Heart right ventricle (tissue), 16 donors: ENCODE results near the gene CAPNS2. TPM values are rescaled to one million over a fixed set of nuclear protein-coding genes. Genes with fewer than 3 reads are reported as not detected.

Experiments used
- ATAC-seq, 8 donors: fragments of 200-7000 bp; cut with Tn5 transposase; one replicate each; pipeline ENCODE4 v1.9.1; 2020; ENCODE audit warnings: mild to moderate bottlenecking in 8 of 8, moderate library complexity in 8 of 8, moderate number of reproducible peaks in 1 of 8
- DNase-seq, 2 donors: peaks; one replicate each; pipeline ENCODE4 v3.0.0-alpha.2; 2020
- H3K27ac ChIP-seq, 10 donors: fragments of 200-600 bp; sonication (generic) in 2 of 10; one replicate each; pipeline versions ENCODE4 v1.5.0 to v1.8.0; 2020 to 2022; ENCODE audit warnings: mild to moderate bottlenecking in 3 of 10
- H3K27me3 ChIP-seq, 7 donors: fragments of 200-600 bp; one replicate each; pipeline ENCODE4 v1.8.0; 2021 to 2022; ENCODE audit warnings: mild to moderate bottlenecking in 2 of 7
- H3K36me3 ChIP-seq, 9 donors: fragments of 200-600 bp; sonication (generic) in 1 of 9; one replicate each; pipeline versions ENCODE4 v1.5.0 to v1.8.0; 2020 to 2022; ENCODE audit warnings: mild to moderate bottlenecking in 2 of 9
- H3K4me1 ChIP-seq, 9 donors: fragments of 200-600 bp; sonication (generic) in 1 of 9; one replicate each; pipeline versions ENCODE4 v1.5.0 to v1.8.0; 2020 to 2022; ENCODE audit warnings: mild to moderate bottlenecking in 4 of 9
- H3K4me3 ChIP-seq, 10 donors: fragments of 200-600 bp; sonication (generic) in 2 of 10; one replicate each; pipeline versions ENCODE4 v1.5.0 to v1.8.0; 2020 to 2022; ENCODE audit warnings: mild to moderate bottlenecking in 7 of 10, moderate library complexity in 2 of 10
- H3K9me3 ChIP-seq, 11 donors: fragments of 200-600 bp in 10 of 11; sonication (generic) in 2 of 11; one replicate each; pipeline versions ENCODE4 v1.5.0 to v1.8.0; 2013 to 2022; ENCODE audit warnings: mild to moderate bottlenecking in 2 of 11, control low read depth in 1 of 11, moderate library complexity in 1 of 11
- WGBS, 2 donors: extraction: QIAGEN DNeasy Blood & Tissue Kit; methylation state at CpG; one replicate each; pipeline ENCODE4 v1.1.7; 2013; ENCODE audit warnings: inconsistent platforms in 1 of 2; 5-methylcytosine and 5-hydroxymethylcytosine counted together
- intact Hi-C, 10 donors: fragments of 100-400 bp; cut with DNase I; formaldehyde crosslinking; loops; one replicate each; pipeline versions ENCODE4 v1.11.1 to v1.14.2; 2022
- long read RNA-seq, 3 donors: library from polyadenylated mRNA; unstranded; transcript quantifications; one replicate each; pipeline ENCODE4 v2.0.0, GENCODE V29; 2020 to 2021
- polyA plus RNA-seq, 2 donors: library from polyadenylated mRNA; stranded (reverse); fragments of 200-250 nt; gene quantifications; one replicate each; pipeline ENCODE4 v1.2.3, GENCODE V29; 2013
- total RNA-seq, 10 donors: library from RNA; stranded (reverse); fragmentation: NEBNext Ultra II Directional in 3 of 10; extraction: Animal tissue kit (Norgen Biotek cat#: 25700) in 3 of 10; gene quantifications; one replicate each; pipeline versions ENCODE4 v1.2.1 to v1.2.4, GENCODE V29; 2021 to 2023
- TF ChIP-seq, protein P1 (sequence below), 9 donors: fragments of 200-600 bp; sonication (generic) in 2 of 9; IDR thresholded peaks; one replicate each; pipeline versions ENCODE4 v1.5.0 to v1.8.0; 2021 to 2022; ENCODE audit warnings: antibody characterized with exemption in 9 of 9, mild to moderate bottlenecking in 5 of 9, moderate library complexity in 1 of 9
- donor health status: Arrhythmogenic right ventricular cardiomyopathy.
- donor health status: ischemic (EF 13 %, LVEDD 7.1; RV severe dilation, severe dysfunction).
- donor health status: healthy with polysubstance abuse.
- donor health status: DM: no; HTN: yes; CAD: no.
- donor health status: DM: no; HTN: no; CAD: no.
- donor health status: ischemic (EF 25% LVEDD 6.9; RV normal size, moderate dysfunction).
- donor health status: ischemic (EF 25% LVEDD 5.7; RV mildly dilated, moderate dysfunction).
- donor health status: healthy.
- donor health status: DM: yes; HTN: yes; CAD: no.
- donor health status: Ischemic cardiomyopathy.
- donor health status: ischemic (EF 35%, LVEDD 5.7; RV mildly dilated, moderate dysfunction).
- donor health status: nonischemic (EF 11% LVEDD 7.7; RV severe dilation, severe dysfunction).
- donor health status: DM: yes; HTN: yes; CAD: no.
- donor health status: PGD.
- donor health status: ischemic (EF 29% LVEDD 5.4; RV normal size, mild dysfunction).
- donor health status: nonischemic (EF 23%, LVEDD 6.1; RV moderate dilation, normal function).

CAPNS2 gene
- total RNA-seq (under 1 TPM in 4 of 10 donors, not detected in 6; 0.38 to 0.45 (median 0.40) TPM), polyA plus RNA-seq (under 1 TPM in 1 of 2 donors, not detected in 1; 0.06 TPM)
- long read RNA-seq, donor 1, result 0 reads
- long read RNA-seq, donor 2, result 0 reads
- long read RNA-seq, donor 3, result 0 reads

DNA sequence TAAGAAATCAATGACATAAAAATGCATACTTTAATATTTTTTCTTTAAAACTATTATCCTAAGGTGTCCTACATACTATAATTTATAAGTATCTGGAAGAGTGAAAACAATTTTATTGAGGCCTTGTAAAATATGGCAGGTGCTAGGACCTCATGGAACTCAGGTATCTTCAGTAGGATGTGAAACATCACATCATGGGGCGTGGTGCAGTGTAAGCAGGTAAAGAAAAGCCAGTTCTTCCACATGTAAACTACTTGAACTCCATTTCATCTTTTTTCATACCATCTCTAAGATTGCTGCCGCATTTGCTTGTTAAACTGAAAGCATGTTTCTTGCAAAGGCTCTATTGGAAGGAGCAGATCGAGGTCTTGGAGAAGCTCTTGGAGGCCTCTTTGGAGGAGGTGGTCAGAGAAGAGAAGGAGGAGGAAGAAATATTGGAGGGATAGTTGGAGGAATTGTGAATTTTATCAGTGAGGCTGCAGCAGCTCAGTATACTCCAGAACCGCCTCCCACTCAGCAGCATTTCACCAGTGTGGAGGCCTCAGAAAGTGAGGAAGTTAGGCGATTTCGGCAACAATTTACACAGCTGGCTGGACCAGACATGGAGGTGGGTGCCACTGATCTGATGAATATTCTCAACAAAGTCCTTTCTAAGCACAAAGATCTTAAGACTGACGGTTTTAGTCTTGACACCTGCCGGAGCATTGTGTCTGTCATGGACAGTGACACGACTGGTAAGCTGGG, at the start of gene CAPNS2:
CAPNS2 (plus strand) TSS at position 253 of the 744 bp plus-strand sequence; CDS start at position 326, 73 bp downstream.
- Histone ChIP-seq H3K27ac (no peak within 1 kb of the TSS), H3K4me1 (peaks cover 0 to 62% (median 23%) of the 10 kb centered on the region in 9 donors), H3K9me3 (no peaks in the 10 kb centered on the region), H3K4me3 (no peak within 1 kb of the TSS), H3K27me3 (no peaks in the 10 kb centered on the region), H3K36me3 (peaks cover 0 to 4% (median 0%) of the 10 kb centered on the region in 9 donors)
- DNase-seq, result no peak
- intact Hi-C loops, result no loop called here
- 94 to 97% methylated on average over 9 of the region's 9 CpGs for WGBS, 2 donors
- TF ChIP-seq, protein P1, sequence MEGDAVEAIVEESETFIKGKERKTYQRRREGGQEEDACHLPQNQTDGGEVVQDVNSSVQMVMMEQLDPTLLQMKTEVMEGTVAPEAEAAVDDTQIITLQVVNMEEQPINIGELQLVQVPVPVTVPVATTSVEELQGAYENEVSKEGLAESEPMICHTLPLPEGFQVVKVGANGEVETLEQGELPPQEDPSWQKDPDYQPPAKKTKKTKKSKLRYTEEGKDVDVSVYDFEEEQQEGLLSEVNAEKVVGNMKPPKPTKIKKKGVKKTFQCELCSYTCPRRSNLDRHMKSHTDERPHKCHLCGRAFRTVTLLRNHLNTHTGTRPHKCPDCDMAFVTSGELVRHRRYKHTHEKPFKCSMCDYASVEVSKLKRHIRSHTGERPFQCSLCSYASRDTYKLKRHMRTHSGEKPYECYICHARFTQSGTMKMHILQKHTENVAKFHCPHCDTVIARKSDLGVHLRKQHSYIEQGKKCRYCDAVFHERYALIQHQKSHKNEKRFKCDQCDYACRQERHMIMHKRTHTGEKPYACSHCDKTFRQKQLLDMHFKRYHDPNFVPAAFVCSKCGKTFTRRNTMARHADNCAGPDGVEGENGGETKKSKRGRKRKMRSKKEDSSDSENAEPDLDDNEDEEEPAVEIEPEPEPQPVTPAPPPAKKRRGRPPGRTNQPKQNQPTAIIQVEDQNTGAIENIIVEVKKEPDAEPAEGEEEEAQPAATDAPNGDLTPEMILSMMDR (IDR thresholded peaks at IDR 0.05), result no peak
- no peak for ATAC-seq

DNA sequence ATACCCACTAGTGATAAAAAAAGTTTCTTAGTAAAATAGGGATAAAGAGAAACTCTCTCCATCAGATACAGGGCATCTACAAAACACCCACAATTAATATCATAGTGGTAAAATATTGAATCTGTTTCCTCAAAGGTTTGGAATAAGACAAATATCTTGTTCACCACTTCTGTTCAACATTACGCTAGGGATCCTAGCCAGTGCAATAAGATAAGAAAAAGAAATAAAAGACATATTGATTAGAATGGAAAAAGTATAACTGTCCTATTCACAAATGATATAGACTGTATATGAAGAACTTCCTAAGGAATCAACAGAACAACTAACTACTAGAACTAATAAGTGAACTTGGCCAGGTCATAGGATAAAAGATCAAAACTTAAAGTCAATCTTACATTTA, 44.7 kb upstream of the CAPNS2 start:
- Histone ChIP-seq H3K27ac (no peak overlapping the region), H3K36me3 (no peaks in the 10 kb centered on the region), H3K4me1 (peaks cover 0 to 7% (median 0%) of the 10 kb centered on the region in 9 donors), H3K9me3 (peaks cover 0 to 36% (median 12%) of the 10 kb centered on the region in 11 donors), H3K4me3 (no peak overlapping the region), H3K27me3 (no peaks in the 10 kb centered on the region)
- intact Hi-C loops, result loop anchor here in 1 of 10 donors (10.0 kb wide), 1 partner anchor 1817 kb away; the partner anchor contains the start of genes FTO and RPGRIP1L
- ATAC-seq (no peak), DNase-seq (no peak)
- TF ChIP-seq, protein P1 (IDR thresholded peaks at IDR 0.05), result no peak
- 0 to 51% methylated on average over 1 of the region's 1 CpG for WGBS, 2 donors

DNA sequence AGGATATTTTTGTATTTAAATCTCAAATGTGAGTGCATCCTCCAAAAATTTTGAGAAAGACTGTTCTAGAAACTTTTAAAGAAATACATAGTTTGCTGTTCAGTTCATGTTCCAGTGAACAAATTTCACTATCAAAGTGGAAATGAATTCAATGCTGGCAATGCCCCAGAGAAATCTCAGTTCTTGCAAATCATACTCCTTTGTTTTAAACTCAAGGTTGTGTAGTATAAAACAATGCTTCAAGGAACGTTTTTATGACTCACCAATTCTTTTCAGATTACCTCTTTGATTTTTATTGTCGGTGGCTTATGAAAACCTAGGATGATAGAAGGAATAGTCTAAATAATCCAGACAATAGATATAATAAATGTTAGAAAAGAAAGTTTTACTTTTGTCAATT, 40.0 kb upstream of the CAPNS2 start:
- peak overlapping the region in 5 of 10 donors; percentile 2 to 41 (median 25) for H3K27ac ChIP-seq
- peaks cover 0 to 16% (median 0%) of the 10 kb centered on the region in 9 donors for H3K4me1 ChIP-seq
- H3K9me3 ChIP-seq, result peaks cover 0 to 17% (median 10%) of the 10 kb centered on the region in 11 donors
- TF ChIP-seq, protein P1 (IDR thresholded peaks at IDR 0.05), result no peak
- peaks cover 0 to 25% (median 0%) of the 10 kb centered on the region in 9 donors for H3K36me3 ChIP-seq
- intact Hi-C loops, result loop anchor here in 2 of 10 donors (2.0 to 10.0 kb wide), 2 partner anchors 16 to 1822 kb away; partner anchors contain the start of genes FTO (in 1 of the 2) and RPGRIP1L (in 1 of the 2)
- peak in 1 of 2 donors; percentile 36 for DNase-seq
- peak in 2 of 8 donors; percentile 20 to 44 for ATAC-seq
- H3K4me3 ChIP-seq, result no peak overlapping the region
- 38 to 49% methylated on average over 2 of the region's 2 CpGs for WGBS, 2 donors
- no peaks in the 10 kb centered on the region for H3K27me3 ChIP-seq

DNA sequence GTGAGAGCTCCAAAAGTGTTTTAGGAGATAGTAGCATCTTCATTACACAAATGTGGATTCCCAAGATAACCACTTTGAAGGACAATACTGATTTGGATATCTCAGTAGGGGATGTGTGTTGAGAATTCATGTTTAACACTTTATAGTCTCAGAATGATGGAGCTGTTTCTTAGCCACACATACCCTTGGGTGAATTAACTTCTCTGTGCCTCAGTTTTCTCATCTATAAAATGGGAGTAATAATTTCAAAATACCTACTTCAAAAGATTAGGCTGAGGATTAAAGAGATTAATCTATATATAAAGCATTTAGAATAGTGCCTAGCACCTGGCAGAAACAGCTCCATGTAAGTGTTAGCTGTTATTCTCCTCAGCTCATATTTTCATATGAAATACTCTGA, 38.6 kb upstream of the CAPNS2 start:
- Histone ChIP-seq H3K27ac (no peak overlapping the region), H3K27me3 (no peaks in the 10 kb centered on the region), H3K36me3 (peaks cover 0 to 31% (median 0%) of the 10 kb centered on the region in 9 donors), H3K4me3 (no peak overlapping the region), H3K9me3 (peaks cover 0 to 2% (median 0%) of the 10 kb centered on the region in 11 donors), H3K4me1 (peaks cover 0 to 16% (median 0%) of the 10 kb centered on the region in 9 donors)
- TF ChIP-seq, protein P1 (IDR thresholded peaks at IDR 0.05), result no peak
- intact Hi-C loops, result loop anchor here in 2 of 10 donors (2.0 to 10.0 kb wide), 2 partner anchors 17 to 1823 kb away; partner anchors contain the start of genes FTO (in 1 of the 2) and RPGRIP1L (in 1 of the 2)
- ATAC-seq, result no peak
- no peak for DNase-seq
